ENCODE measurements around the gene ZNF74. TPM values are rescaled to one million over a fixed set of nuclear protein-coding genes. Genes with fewer than 3 reads are reported as not detected.
A peak's percentile ranks its signal among the peaks of the same experiment; 100 is the strongest.

The ZNF74 gene
- total and polyA plus RNA-seq, 2 experiments from 2014 or later, result 15.6 to 17.9 TPM

DNA sequence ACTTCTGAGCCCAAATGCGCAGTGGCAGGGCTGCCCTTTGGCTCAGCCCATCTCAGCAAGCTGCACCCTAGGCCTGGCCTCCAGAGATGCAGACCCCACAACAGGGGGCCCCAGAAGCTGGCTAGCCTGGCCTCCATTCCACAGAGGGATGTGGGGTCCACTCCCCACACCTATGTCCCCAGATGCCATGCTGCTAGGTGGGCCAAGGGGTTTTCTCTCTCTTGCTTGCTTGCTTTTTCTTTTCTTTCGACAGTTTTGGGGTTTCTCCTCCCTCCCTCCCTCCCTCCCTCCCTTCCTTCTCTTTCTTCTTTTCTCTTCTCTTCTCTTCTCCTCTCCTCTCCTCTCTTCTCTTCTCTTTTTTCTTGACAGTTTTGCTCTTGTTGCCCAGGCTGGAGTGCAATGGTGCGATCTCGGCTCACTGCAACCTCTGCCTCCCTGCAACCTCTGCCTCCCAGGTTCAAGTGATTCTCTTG is 34.0 kb downstream of the ZNF74 start:
- TF ChIP-seq EZH2phosphoT487 (IDR thresholded peaks at IDR 0.05; ENCODE audit: low read depth, severe bottlenecking, unreplicated experiment) (no peak), EZH2 (IDR thresholded peaks at IDR 0.05; ENCODE audit: borderline replicate concordance) (no peak)
- TF ChIP-seq, protein P1, sequence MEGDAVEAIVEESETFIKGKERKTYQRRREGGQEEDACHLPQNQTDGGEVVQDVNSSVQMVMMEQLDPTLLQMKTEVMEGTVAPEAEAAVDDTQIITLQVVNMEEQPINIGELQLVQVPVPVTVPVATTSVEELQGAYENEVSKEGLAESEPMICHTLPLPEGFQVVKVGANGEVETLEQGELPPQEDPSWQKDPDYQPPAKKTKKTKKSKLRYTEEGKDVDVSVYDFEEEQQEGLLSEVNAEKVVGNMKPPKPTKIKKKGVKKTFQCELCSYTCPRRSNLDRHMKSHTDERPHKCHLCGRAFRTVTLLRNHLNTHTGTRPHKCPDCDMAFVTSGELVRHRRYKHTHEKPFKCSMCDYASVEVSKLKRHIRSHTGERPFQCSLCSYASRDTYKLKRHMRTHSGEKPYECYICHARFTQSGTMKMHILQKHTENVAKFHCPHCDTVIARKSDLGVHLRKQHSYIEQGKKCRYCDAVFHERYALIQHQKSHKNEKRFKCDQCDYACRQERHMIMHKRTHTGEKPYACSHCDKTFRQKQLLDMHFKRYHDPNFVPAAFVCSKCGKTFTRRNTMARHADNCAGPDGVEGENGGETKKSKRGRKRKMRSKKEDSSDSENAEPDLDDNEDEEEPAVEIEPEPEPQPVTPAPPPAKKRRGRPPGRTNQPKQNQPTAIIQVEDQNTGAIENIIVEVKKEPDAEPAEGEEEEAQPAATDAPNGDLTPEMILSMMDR (IDR thresholded peaks at IDR 0.05; ENCODE audit: poor library complexity), result no peak
- Histone ChIP-seq H2AFZ (no peak overlapping the region), H3K9me3 (ENCODE audit: low read depth) (no peaks in the 10 kb centered on the region), H3K4me3 (no peak overlapping the region), H3K36me3 (replicated peaks; ENCODE audit: insufficient read depth, low read depth) (no peaks in the 10 kb centered on the region), H3K27me3 (peaks cover 13% of the 10 kb centered on the region), H3K79me2 (peaks cover 24% of the 10 kb centered on the region), H3K4me1 (ENCODE audit: insufficient read depth) (peaks cover 37% of the 10 kb centered on the region), H3K27ac (no peak overlapping the region), H3K4me2 (no peak overlapping the region), H3K9me2 (replicated peaks; ENCODE audit: insufficient read depth) (no peaks in the 10 kb centered on the region), H4K20me1 (ENCODE audit: insufficient read depth, poor library complexity, severe bottlenecking) (peaks cover 38% of the 10 kb centered on the region)
- no peak for DNase-seq (ENCODE audit: low spot score)
- 96% methylated on average over 3 of the region's 4 CpGs for WGBS (ENCODE audit: low lambda C conversion rate, missing lambda C conversion rate)

DNA sequence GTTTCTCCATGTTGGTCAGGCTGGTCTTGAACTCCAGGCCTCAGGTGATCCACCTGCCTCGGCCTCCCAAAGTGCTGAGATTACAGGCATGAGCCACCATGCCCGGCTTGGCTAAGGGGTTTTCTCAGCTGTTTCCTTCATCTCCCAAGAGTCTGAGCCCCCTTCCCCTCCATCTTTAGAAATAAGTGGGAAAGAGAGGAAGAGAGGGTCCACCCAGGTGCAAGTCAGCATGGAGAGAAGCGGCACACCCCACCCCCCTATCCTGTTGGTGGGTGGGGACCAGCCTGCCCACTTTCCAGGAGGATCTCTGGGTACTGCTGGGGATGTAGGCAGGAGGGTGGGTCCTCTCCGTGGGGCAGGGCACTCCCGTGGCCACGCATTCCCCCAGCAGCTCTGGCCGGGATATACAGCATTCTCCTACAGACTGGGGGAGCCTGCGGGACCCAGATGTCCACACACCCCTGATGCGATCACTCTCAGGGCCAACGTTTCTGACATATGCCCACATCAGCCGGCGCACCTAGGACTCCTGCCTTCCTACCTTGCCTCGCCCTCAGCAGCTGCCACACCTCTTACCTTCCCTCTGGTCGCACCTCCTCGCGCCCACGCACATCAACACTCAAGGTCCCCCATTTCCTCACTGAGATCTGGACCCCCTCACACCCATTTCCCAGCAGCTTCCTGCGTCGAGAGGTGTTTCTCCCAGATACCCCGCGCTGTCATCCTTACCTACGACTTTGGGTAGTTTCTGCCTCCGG is 34.7 kb downstream of the ZNF74 start:
- Histone ChIP-seq H3K9me2 (replicated peaks; ENCODE audit: insufficient read depth) (no peaks in the 10 kb centered on the region), H3K36me3 (replicated peaks; ENCODE audit: insufficient read depth, low read depth) (no peaks in the 10 kb centered on the region), H2AFZ (no peak overlapping the region), H3K4me2 (no peak overlapping the region), H3K27ac (no peak overlapping the region), H3K4me1 (ENCODE audit: insufficient read depth) (peaks cover 30% of the 10 kb centered on the region), H3K9me3 (ENCODE audit: low read depth) (no peaks in the 10 kb centered on the region), H4K20me1 (ENCODE audit: insufficient read depth, poor library complexity, severe bottlenecking) (peaks cover 40% of the 10 kb centered on the region), H3K27me3 (peaks cover 13% of the 10 kb centered on the region), H3K79me2 (peaks cover 30% of the 10 kb centered on the region), H3K4me3 (no peak overlapping the region)
- TF ChIP-seq EZH2phosphoT487 (IDR thresholded peaks at IDR 0.05; ENCODE audit: low read depth, severe bottlenecking, unreplicated experiment) (no peak), EZH2 (IDR thresholded peaks at IDR 0.05; ENCODE audit: borderline replicate concordance) (no peak)
- TF ChIP-seq, protein P1 (IDR thresholded peaks at IDR 0.05; ENCODE audit: poor library complexity), result no peak
- DNase-seq (ENCODE audit: low spot score), result no peak
- 92% methylated on average over 22 of the region's 23 CpGs for WGBS (ENCODE audit: low lambda C conversion rate, missing lambda C conversion rate)

DNA sequence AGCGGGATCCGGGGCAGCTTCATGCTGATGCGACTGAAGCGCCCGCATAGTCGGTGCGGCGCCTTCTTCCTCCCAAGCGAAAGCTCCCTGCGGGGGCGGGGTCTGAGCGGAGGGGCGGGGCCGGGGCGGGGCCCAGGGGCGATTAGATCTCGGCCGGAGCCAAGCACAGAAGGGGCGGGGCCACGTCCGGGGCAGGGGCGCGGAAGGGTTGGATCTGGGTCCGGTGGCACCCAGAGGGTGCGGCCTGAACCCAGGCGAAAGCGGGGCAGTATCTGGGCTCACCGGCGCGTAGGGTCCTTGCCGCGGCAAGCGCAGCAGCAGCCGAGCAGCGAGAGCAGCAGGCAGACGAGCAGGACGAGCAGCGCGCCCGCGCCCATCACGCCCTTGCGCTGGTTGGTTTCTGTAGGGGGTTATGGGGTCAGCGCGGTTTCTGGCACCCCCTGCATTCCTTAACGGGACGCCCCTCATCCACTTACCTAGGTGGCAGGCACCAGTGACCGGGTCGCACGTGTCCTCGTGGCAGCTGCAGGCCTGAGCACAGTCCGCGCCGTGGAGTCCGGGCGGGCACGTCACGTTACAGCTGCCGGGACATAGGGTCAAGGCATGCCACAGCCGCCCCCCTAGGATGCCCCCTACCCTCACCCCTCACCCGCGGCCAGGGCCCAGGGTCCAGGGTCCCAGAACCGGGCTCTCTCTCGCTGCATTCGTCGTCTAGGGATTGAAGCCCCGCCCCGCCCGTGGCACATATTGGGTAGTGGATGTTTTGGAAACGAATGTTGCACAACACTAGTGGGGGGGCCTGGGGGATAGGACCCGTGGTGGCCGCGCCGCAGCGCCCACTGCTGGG is 35.5 kb downstream of the ZNF74 start:
- H3K27ac ChIP-seq, result no peak overlapping the region
- H3K36me3 ChIP-seq (replicated peaks; ENCODE audit: insufficient read depth, low read depth), result no peaks in the 10 kb centered on the region
- H3K4me3 ChIP-seq, result no peak overlapping the region
- WGBS (ENCODE audit: low lambda C conversion rate, missing lambda C conversion rate), result 86% methylated on average over 51 of the region's 75 CpGs
- peak; percentile 19 for DNase-seq (ENCODE audit: low spot score)
- H4K20me1 ChIP-seq (ENCODE audit: insufficient read depth, poor library complexity, severe bottlenecking), result peaks cover 45% of the 10 kb centered on the region
- H3K4me1 ChIP-seq (ENCODE audit: insufficient read depth), result peaks cover 22% of the 10 kb centered on the region
- peaks cover 38% of the 10 kb centered on the region for H3K79me2 ChIP-seq
- no peak overlapping the region for H3K4me2 ChIP-seq
- TF ChIP-seq EZH2 (IDR thresholded peaks at IDR 0.05; ENCODE audit: borderline replicate concordance) (no peak), EZH2phosphoT487 (IDR thresholded peaks at IDR 0.05; ENCODE audit: low read depth, severe bottlenecking, unreplicated experiment) (no peak)
- TF ChIP-seq, protein P1 (IDR thresholded peaks at IDR 0.05; ENCODE audit: poor library complexity), result no peak
- H2AFZ ChIP-seq, result no peak overlapping the region
- no peaks in the 10 kb centered on the region for H3K9me2 ChIP-seq (replicated peaks; ENCODE audit: insufficient read depth)
- peaks cover 13% of the 10 kb centered on the region for H3K27me3 ChIP-seq
- no peaks in the 10 kb centered on the region for H3K9me3 ChIP-seq (ENCODE audit: low read depth)
